DOHH2 (cell line): ENCODE results near the gene CTNS.

ENCODE experiments used
- H3F3A ChIP-seq: fragments of 200-600 bp; sonication (generic), shearing (Covaris generic); 2 replicates; pipeline ENCODE4 v1.6.0; 2016; ENCODE audit warnings: antibody characterized with exemption, mild to moderate bottlenecking; ENCODE audit not compliant: control insufficient read depth, insufficient read depth
- H3K27ac ChIP-seq: fragments of 200-600 bp; sonication (generic); 2 replicates; pipeline ENCODE4 v1.5.1; 2014; ENCODE audit warnings: low read depth, mild to moderate bottlenecking, low read length, moderate library complexity
- H3K27me3 ChIP-seq: fragments of 200-600 bp; sonication (generic); 2 replicates; pipeline ENCODE4 v1.6.1; 2014; ENCODE audit warnings: mild to moderate bottlenecking, low read length, mixed read lengths; ENCODE audit not compliant: control insufficient read depth
- H3K36me3 ChIP-seq: fragments of 200-600 bp; sonication (generic); 2 replicates; pipeline ENCODE4 v1.6.1; 2014; ENCODE audit warnings: mild to moderate bottlenecking, low read length, moderate library complexity, mixed read lengths; ENCODE audit not compliant: control insufficient read depth
- H3K4me1 ChIP-seq: fragments of 200-600 bp; sonication (generic); 2 replicates; pipeline ENCODE4 v1.6.1; 2014; ENCODE audit warnings: mild to moderate bottlenecking, low read length, mixed read lengths; ENCODE audit not compliant: control insufficient read depth
- H3K4me2 ChIP-seq: fragments of 200-600 bp; sonication (generic); 2 replicates; pipeline ENCODE4 v1.6.0; 2014; ENCODE audit warnings: mild to moderate bottlenecking, low read length, moderate library complexity
- H3K4me3 ChIP-seq: fragments of 200-600 bp; sonication (generic); 2 replicates; pipeline ENCODE4 v1.5.1; 2014; ENCODE audit warnings: mild to moderate bottlenecking, low read length, mixed read lengths
- H3K79me2 ChIP-seq: fragments of 200-600 bp; sonication (generic); 2 replicates; pipeline ENCODE4 v1.6.1; 2014; ENCODE audit warnings: mild to moderate bottlenecking, low read length, mixed read lengths; ENCODE audit not compliant: control insufficient read depth
- H3K9me2 ChIP-seq: fragments of 200-600 bp; sonication (generic); replicated peaks from 2 replicates; pipeline ENCODE4 v1.6.1; 2014; ENCODE audit warnings: mild to moderate bottlenecking, low read length, mixed read lengths; ENCODE audit not compliant: control insufficient read depth
- H3K9me3 ChIP-seq: fragments of 200-600 bp; sonication (generic); 2 replicates; pipeline ENCODE4 v1.6.1; 2014; ENCODE audit warnings: antibody characterized with exemption, low read length, mixed read lengths; ENCODE audit not compliant: control insufficient read depth, insufficient read depth
- H4K20me1 ChIP-seq: fragments of 200-600 bp; sonication (generic); 2 replicates; pipeline ENCODE4 v1.6.0; 2014; ENCODE audit warnings: low read depth, mild to moderate bottlenecking, antibody characterized with exemption, low read length, moderate library complexity; ENCODE audit not compliant: control insufficient read depth, insufficient read depth
- CTCF ChIP-seq: fragments of 200-600 bp; sonication (generic); IDR thresholded peaks from one replicate; pipeline ENCODE4 v1.5.1; 2014; ENCODE audit warnings: antibody characterized with exemption, mild to moderate bottlenecking, low read depth, low read length; ENCODE audit not compliant: poor library complexity, severe bottlenecking
- EZH2phosphoT487 ChIP-seq: fragments of 200-600 bp; sonication (generic); IDR thresholded peaks from 2 replicates; pipeline ENCODE4 v1.6.1; 2017; ENCODE audit warnings: borderline replicate concordance, mild to moderate bottlenecking, antibody characterized with exemption, low read length, moderate library complexity, mixed read lengths

The CTNS gene

GRCh38 chr17:3672571-3672970, 36.0 kb downstream of the CTNS start:
- TF ChIP-seq EZH2phosphoT487 (no peak), CTCF (no peak)
- H4K20me1 ChIP-seq, result peaks cover 4% of the 10 kb centered on the region; the same call in 1 of the 2 replicates

GRCh38 chr17:3675886-3676285, 39.3 kb downstream of the CTNS start:
- H3K36me3 ChIP-seq, result peaks cover 54% of the 10 kb centered on the region
- no peak overlapping the region for H3K27ac ChIP-seq
- no peaks in the 10 kb centered on the region for H4K20me1 ChIP-seq
- no peaks in the 10 kb centered on the region for H3K9me2 ChIP-seq
- peaks cover 16% of the 10 kb centered on the region for H3F3A ChIP-seq
- H3K27me3 ChIP-seq, result no peaks in the 10 kb centered on the region
- H3K4me1 ChIP-seq, result no peaks in the 10 kb centered on the region
- no peak overlapping the region for H3K4me3 ChIP-seq
- H3K79me2 ChIP-seq, result peaks cover 15% of the 10 kb centered on the region
- TF ChIP-seq CTCF, result no peak
- TF ChIP-seq EZH2phosphoT487, result no peak
- H3K4me2 ChIP-seq, result no peak overlapping the region
- no peaks in the 10 kb centered on the region for H3K9me3 ChIP-seq

More at GRCh38 chr17:3672571-3672970, 36.0 kb downstream of the CTNS start:
- peaks cover 51% of the 10 kb centered on the region for H3K36me3 ChIP-seq
- H3K27ac ChIP-seq, result no peak overlapping the region
- peaks cover 42% of the 10 kb centered on the region for H3K79me2 ChIP-seq
- peaks cover 15% of the 10 kb centered on the region for H3K4me1 ChIP-seq
- H3F3A ChIP-seq, result peaks cover 16% of the 10 kb centered on the region
- no peaks in the 10 kb centered on the region for H3K27me3 ChIP-seq
- H3K4me2 ChIP-seq, result no peak overlapping the region
- no peaks in the 10 kb centered on the region for H3K9me2 ChIP-seq
- no peaks in the 10 kb centered on the region for H3K9me3 ChIP-seq
- H3K4me3 ChIP-seq, result no peak overlapping the region

- Histone ChIP-seq H3K27me3 (no peaks in the 10 kb centered on the region), H3F3A (no peaks in the 10 kb centered on the region), H4K20me1 (no peaks in the 10 kb centered on the region; the same call in 1 of the 2 replicates), H3K27ac (no peak overlapping the region), H3K79me2 (peaks cover 7% of the 10 kb centered on the region), H3K4me2 (no peak overlapping the region), H3K9me3 (no peaks in the 10 kb centered on the region), H3K36me3 (peaks cover 57% of the 10 kb centered on the region), H3K4me1 (peaks cover 6% of the 10 kb centered on the region), H3K4me3 (no peak overlapping the region), H3K9me2 (no peaks in the 10 kb centered on the region)
- TF ChIP-seq CTCF (no peak), EZH2phosphoT487 (no peak)
Measured at GRCh38 chr17:3678095-3678820, 41.7 kb downstream of the CTNS start.
